Heart left ventricle (tissue), 16 donors: ENCODE measurements around the gene CTDSPL2. TPM values are rescaled to one million over a fixed set of nuclear protein-coding genes. Genes with fewer than 3 reads are reported as not detected.

Source experiments
- ATAC-seq, 4 donors: fragments of 200-7000 bp; cut with Tn5 transposase; one replicate each; pipeline ENCODE4 v1.9.1; 2020 to 2022; ENCODE audit warnings: moderate library complexity in 4 of 4, mild to moderate bottlenecking in 3 of 4, moderate number of reproducible peaks in 1 of 4
- DNase-seq, 5 donors: peaks; one replicate each; pipeline ENCODE4 v3.0.0-alpha.2; 2020
- H3K27ac ChIP-seq, 12 donors: fragments of 200-600 bp; sonication (generic) in 4 of 12; one replicate each; pipeline versions ENCODE4 v1.5.0 to v1.8.0; 2016 to 2022; ENCODE audit warnings: mild to moderate bottlenecking in 2 of 12
- H3K27me3 ChIP-seq, 9 donors: fragments of 200-600 bp; sonication (generic) in 2 of 9; one replicate each; pipeline versions ENCODE4 v1.5.1 to v1.8.0; 2016 to 2022; ENCODE audit warnings: mild to moderate bottlenecking in 3 of 9
- H3K36me3 ChIP-seq, 9 donors: fragments of 200-600 bp; sonication (generic) in 2 of 9; one replicate each; pipeline versions ENCODE4 v1.5.0 to v1.8.0; 2018 to 2022; ENCODE audit warnings: mild to moderate bottlenecking in 2 of 9
- H3K4me1 ChIP-seq, 12 donors: fragments of 200-600 bp; sonication (generic) in 4 of 12; one replicate each; pipeline versions ENCODE4 v1.5.0 to v1.8.0; 2016 to 2022; ENCODE audit warnings: mild to moderate bottlenecking in 3 of 12
- H3K4me3 ChIP-seq, 12 donors: fragments of 200-600 bp; sonication (generic) in 4 of 12; one replicate each; pipeline versions ENCODE4 v1.5.0 to v1.8.0; 2017 to 2022; ENCODE audit warnings: mild to moderate bottlenecking in 9 of 12, moderate library complexity in 4 of 12
- H3K9me3 ChIP-seq, 12 donors: fragments of 200-600 bp; sonication (generic) in 4 of 12; one replicate each; pipeline versions ENCODE4 v1.5.0 to v1.8.0; 2016 to 2022; ENCODE audit warnings: mild to moderate bottlenecking in 1 of 12
- CTCF ChIP-seq, 12 donors: fragments of 200-600 bp; sonication (generic) in 4 of 12; IDR thresholded peaks; one replicate each; pipeline versions ENCODE4 v1.5.0 to v1.8.0; 2018 to 2022; ENCODE audit warnings: antibody characterized with exemption in 12 of 12, mild to moderate bottlenecking in 5 of 12
- POLR2A ChIP-seq, 2 donors: fragments of 450-650 bp; IDR thresholded peaks; one replicate each; pipeline ENCODE4 v1.6.1; 2017; ENCODE audit warnings: antibody characterized with exemption in 2 of 2, mild to moderate bottlenecking in 2 of 2, moderate library complexity in 2 of 2
- WGBS, 4 donors: extraction: QIAGEN DNeasy Blood & Tissue Kit in 2 of 4; methylation state at CpG; one replicate each; pipeline versions ENCODE4 v1.1.5 to v1.1.7; 2013 to 2018; 5-methylcytosine and 5-hydroxymethylcytosine counted together
- intact Hi-C, 10 donors: fragments of 100-400 bp; cut with DNase I; formaldehyde crosslinking; loops; one replicate each; pipeline versions ENCODE4 v1.11.1 to v1.14.2; 2022
- polyA plus RNA-seq, 2 donors: library from polyadenylated mRNA; stranded (reverse); fragments of 200-250 nt; gene quantifications; one replicate each; pipeline ENCODE4 v1.2.3, GENCODE V29; 2013
- total RNA-seq, 9 donors: library from RNA; depleted of rRNA in 2 of 9; stranded (reverse); fragments of >200 nt in 2 of 9; fragmentation: NEBNext Ultra II Directional in 3 of 9; extraction: Animal tissue kit (Norgen Biotek cat#: 25700) in 3 of 9; gene quantifications; one replicate each; pipeline versions ENCODE4 v1.1.0 to v1.2.4, GENCODE V29; 2016 to 2023
- donor health status: ischemic (EF 13 %, LVEDD 7.1; RV severe dilation, severe dysfunction).
- donor health status: healthy with polysubstance abuse.
- donor health status: DM: no; HTN: yes; CAD: no.
- donor health status: DM: no; HTN: no; CAD: no.
- donor health status: ischemic (EF 25% LVEDD 6.9; RV normal size, moderate dysfunction).
- donor health status: ischemic (EF 25% LVEDD 5.7; RV mildly dilated, moderate dysfunction).
- donor health status: healthy.
- donor health status: DM: yes; HTN: yes; CAD: no.
- donor health status: ischemic (EF 35%, LVEDD 5.7; RV mildly dilated, moderate dysfunction).
- donor health status: nonischemic (EF 11% LVEDD 7.7; RV severe dilation, severe dysfunction).
- donor health status: DM: yes; HTN: yes; CAD: no.
- donor health status: PGD.
- donor health status: ischemic (EF 29% LVEDD 5.4; RV normal size, mild dysfunction).
- donor health status: nonischemic (EF 23%, LVEDD 6.1; RV moderate dilation, normal function).

The CTDSPL2 gene
- total and polyA plus RNA-seq, 11 donors: 3.0 to 27.6 (median 18.3) TPM

DNA sequence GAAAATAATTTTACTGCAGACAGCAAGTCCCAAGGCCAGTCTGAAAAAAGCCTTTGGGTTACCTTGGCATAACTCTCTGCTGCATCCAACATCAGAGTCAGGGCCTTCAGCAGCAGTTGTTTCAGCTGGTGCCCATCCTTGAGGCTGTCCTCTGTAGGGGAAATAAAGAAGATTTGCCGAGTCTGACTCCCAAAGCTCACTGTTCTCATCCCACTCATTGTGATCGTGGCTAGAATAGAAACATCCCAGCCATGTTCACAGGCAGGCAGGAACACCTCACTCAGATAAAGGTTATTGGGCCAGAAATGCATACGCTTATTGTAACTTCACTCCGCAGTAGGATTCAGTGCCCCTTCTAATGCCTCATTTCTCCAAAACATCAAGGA, 138.7 kb downstream of the CTDSPL2 start:
- no peak for TF ChIP-seq CTCF (IDR thresholded peaks at IDR 0.05)
- TF ChIP-seq POLR2A (IDR thresholded peaks at IDR 0.05): no peak
- H3K27ac ChIP-seq: no peak overlapping the region
- intact Hi-C loops: no loop called here
- no peaks in the 10 kb centered on the region for H3K27me3 ChIP-seq
- H3K4me3 ChIP-seq: no peak overlapping the region
- 94 to 96% (median 95%) methylated on average over 4 of the region's 4 CpGs for WGBS, 4 donors
- peaks cover 0 to 100% (median 98%) of the 10 kb centered on the region in 9 donors for H3K36me3 ChIP-seq
- H3K9me3 ChIP-seq: peaks cover 0 to 6% (median 0%) of the 10 kb centered on the region in 12 donors
- no peak for DNase-seq
- no peak for ATAC-seq
- no peaks in the 10 kb centered on the region for H3K4me1 ChIP-seq

DNA sequence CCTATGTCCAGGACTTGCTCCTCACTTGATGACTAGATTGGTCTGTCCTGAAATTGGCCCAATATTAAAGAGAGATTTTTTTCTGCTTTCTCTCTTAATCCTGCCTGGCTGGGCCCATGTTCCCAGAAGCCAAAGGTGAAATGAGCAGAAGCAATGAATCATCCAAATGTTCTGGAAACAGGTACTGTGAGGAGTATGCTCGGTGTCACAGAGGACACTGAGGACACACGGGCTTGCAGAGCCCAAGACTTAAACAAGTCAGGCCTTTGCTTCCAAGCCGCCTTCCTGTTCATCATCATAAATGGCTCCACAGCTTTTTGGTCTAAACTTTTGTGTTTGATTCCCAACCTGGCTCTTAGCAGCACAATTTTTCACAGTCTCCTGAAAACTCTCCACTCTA, 140.9 kb downstream of the CTDSPL2 start:
- ATAC-seq (no peak), DNase-seq (no peak)
- intact Hi-C loops: no loop called here
- H3K27ac ChIP-seq: no peak overlapping the region
- H3K27me3 ChIP-seq: no peaks in the 10 kb centered on the region
- H3K9me3 ChIP-seq: peaks cover 0 to 6% (median 0%) of the 10 kb centered on the region in 12 donors
- TF ChIP-seq CTCF (IDR thresholded peaks at IDR 0.05) (no peak), POLR2A (IDR thresholded peaks at IDR 0.05) (no peak)
- H3K4me1 ChIP-seq: no peaks in the 10 kb centered on the region
- WGBS, 4 donors: 83 to 93% (median 91%) methylated on average over 3 of the region's 3 CpGs
- peaks cover 0 to 100% (median 97%) of the 10 kb centered on the region in 9 donors for H3K36me3 ChIP-seq
- no peak overlapping the region for H3K4me3 ChIP-seq

DNA sequence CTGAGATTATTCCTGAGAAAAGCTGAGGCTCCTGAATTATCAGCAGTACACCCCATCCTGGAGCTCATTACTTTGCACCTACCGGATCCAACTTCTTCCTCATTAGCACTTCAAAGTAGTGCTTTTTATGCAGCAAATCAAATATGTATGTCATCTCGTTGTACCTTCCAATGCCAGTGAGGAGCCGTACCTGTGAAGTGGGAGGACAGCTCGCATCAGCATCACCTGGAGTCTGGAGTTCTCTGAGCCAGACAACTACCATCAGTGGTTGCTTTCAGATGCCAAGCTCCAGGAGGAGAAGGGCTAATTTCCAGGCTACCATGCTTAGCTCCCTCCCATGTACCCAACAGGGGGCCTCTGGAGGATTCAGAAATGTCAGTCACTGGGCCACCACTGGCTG, 141.9 kb downstream of the CTDSPL2 start:
- peaks cover 0 to 98% (median 95%) of the 10 kb centered on the region in 9 donors for H3K36me3 ChIP-seq
- TF ChIP-seq POLR2A (IDR thresholded peaks at IDR 0.05) (no peak), CTCF (IDR thresholded peaks at IDR 0.05) (no peak)
- H3K27ac ChIP-seq: no peak overlapping the region
- H3K9me3 ChIP-seq: peaks cover 0 to 6% (median 0%) of the 10 kb centered on the region in 12 donors
- H3K4me3 ChIP-seq: no peak overlapping the region
- no peak for DNase-seq
- no peaks in the 10 kb centered on the region for H3K27me3 ChIP-seq
- intact Hi-C loops: no loop called here
- no peak for ATAC-seq
- H3K4me1 ChIP-seq: no peaks in the 10 kb centered on the region
- WGBS, 4 donors: 90 to 100% (median 96%) methylated on average over 4 of the region's 4 CpGs

- H3K36me3 ChIP-seq: peaks cover 0 to 93% (median 85%) of the 10 kb centered on the region in 9 donors
- TF ChIP-seq CTCF (IDR thresholded peaks at IDR 0.05): no peak
- no peak for TF ChIP-seq POLR2A (IDR thresholded peaks at IDR 0.05)
- no peaks in the 10 kb centered on the region for H3K27me3 ChIP-seq
- intact Hi-C loops: loop anchor here in 1 of 10 donors (10.0 kb wide), 1 partner anchor 164 kb away; the partner anchor contains the start of gene TRIM69
- H3K4me3 ChIP-seq: no peak overlapping the region
- whole genome bisulfite sequencing, 4 donors: 94 to 97% (median 95%) methylated on average over 4 of the region's 4 CpGs
- H3K27ac ChIP-seq: no peak overlapping the region
- DNase-seq: no peak
- H3K9me3 ChIP-seq: peaks cover 0 to 2% (median 0%) of the 10 kb centered on the region in 12 donors
- ATAC-seq: peak in 2 of 4 donors; percentile 7 to 30
- H3K4me1 ChIP-seq: peaks cover 0 to 9% (median 0%) of the 10 kb centered on the region in 12 donors
Observed at GRCh38 chr15:44570361-44570760, 142.9 kb downstream of the CTDSPL2 start.
